Lower lobe of right lung (tissue), 2 donors: ENCODE data around the gene TMEM129. TPM values are rescaled to one million over a fixed set of nuclear protein-coding genes. Genes with fewer than 3 reads are reported as not detected.

Experiments used
- ATAC-seq, 2 donors: fragments of 200-7000 bp; cut with Tn5 transposase; one replicate each; pipeline ENCODE4 v1.9.1; 2020 to 2022; ENCODE audit warnings: mild to moderate bottlenecking in 2 of 2, moderate library complexity in 2 of 2
- DNase-seq: peaks from one replicate; pipeline ENCODE4 v3.0.0-alpha.2; 2020
- H3K27ac ChIP-seq: fragments of 200-600 bp; one replicate; pipeline ENCODE4 v1.8.0; 2022
- H3K27me3 ChIP-seq: fragments of 200-600 bp; one replicate; pipeline ENCODE4 v1.8.0; 2022; ENCODE audit warnings: low read depth
- H3K36me3 ChIP-seq: fragments of 200-600 bp; one replicate; pipeline ENCODE4 v1.8.0; 2022; ENCODE audit warnings: mild to moderate bottlenecking
- H3K4me1 ChIP-seq: fragments of 200-600 bp; one replicate; pipeline ENCODE4 v1.8.0; 2022
- H3K4me3 ChIP-seq: fragments of 200-600 bp; one replicate; pipeline ENCODE4 v1.8.0; 2022; ENCODE audit warnings: mild to moderate bottlenecking
- H3K9me3 ChIP-seq: fragments of 200-600 bp; one replicate; pipeline ENCODE4 v1.8.0; 2022
- CTCF ChIP-seq: fragments of 200-600 bp; IDR thresholded peaks from one replicate; pipeline ENCODE4 v1.8.0; 2022; ENCODE audit warnings: antibody characterized with exemption, mild to moderate bottlenecking
- intact Hi-C: fragments of 100-400 bp; cut with DNase I; formaldehyde crosslinking; loops from one replicate; pipeline ENCODE4 v1.11.0; 2022
- total RNA-seq: library from RNA; stranded (reverse); fragmentation: NEBNext Ultra II Directional; extraction: Animal tissue kit (Norgen Biotek cat#: 25700); gene quantifications from one replicate; pipeline ENCODE4 v1.2.1, GENCODE V29; 2021
- donor health status: DM: no; HTN: yes; CAD: no; lungs with severe emphysema.

The TMEM129 gene
- total RNA-seq, 1 donor from 2014 or later, result 30.9 TPM

- ATAC-seq (peak; percentile 47 to 56), DNase-seq (peak; percentile 82)
- intact Hi-C loops, result no loop called here
- Histone ChIP-seq H3K9me3 (no peaks in the 10 kb centered on the region), H3K27me3 (peaks cover 32% of the 10 kb centered on the region), H3K4me1 (peaks cover 51% of the 10 kb centered on the region), H3K36me3 (no peaks in the 10 kb centered on the region), H3K4me3 (peak overlapping the region; percentile 51), H3K27ac (peak overlapping the region; percentile 80)
- peak; percentile 38 for TF ChIP-seq CTCF
Observed at GRCh38 chr4:1767770-1768366, 46.7 kb upstream of the TMEM129 start.

DNA sequence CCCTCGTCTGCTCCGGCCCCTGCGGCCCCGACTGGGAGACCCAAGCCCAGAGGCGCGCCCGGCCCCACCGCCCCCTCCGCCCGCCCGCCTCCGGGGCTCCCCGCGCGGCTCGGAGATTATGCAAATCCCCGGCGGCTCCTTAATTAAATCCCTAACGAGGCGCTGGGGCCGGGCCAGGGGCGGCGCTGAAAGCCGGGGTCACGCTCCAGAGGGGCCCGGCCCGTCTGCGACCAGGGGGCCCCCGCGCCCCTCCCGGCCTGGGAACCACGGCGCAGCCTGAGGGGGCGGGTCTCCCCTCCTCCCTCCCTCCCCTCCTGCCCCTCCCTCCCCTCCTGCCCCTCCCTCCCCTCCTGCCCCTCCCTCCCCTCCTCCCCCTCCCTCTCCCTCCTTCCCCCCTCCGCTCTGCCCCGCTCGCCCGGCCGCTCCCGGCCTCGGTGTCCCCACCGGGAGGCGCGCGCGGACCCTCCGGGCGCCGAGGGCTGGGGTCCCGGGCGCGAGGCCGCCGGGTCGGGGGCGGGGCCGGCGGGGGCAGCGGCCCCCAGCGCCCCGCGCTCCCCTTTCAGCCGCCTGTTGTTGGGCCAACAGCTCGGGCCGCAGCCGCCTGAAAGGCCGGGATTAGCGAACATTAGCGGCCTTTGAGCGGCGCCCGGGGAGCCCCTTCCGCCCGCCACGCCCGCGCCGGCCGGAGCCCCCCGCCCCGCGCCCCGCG is 46.1 kb upstream of the TMEM129 start:
- Histone ChIP-seq H3K27ac (peak overlapping the region; percentile 80), H3K27me3 (peaks cover 33% of the 10 kb centered on the region), H3K4me3 (peak overlapping the region; percentile 51), H3K9me3 (no peaks in the 10 kb centered on the region), H3K4me1 (peaks cover 51% of the 10 kb centered on the region), H3K36me3 (no peaks in the 10 kb centered on the region)
- intact Hi-C loops, result no loop called here
- DNase-seq (no peak), ATAC-seq (peak; percentile 10 to 16)
- TF ChIP-seq CTCF, result no peak

DNA sequence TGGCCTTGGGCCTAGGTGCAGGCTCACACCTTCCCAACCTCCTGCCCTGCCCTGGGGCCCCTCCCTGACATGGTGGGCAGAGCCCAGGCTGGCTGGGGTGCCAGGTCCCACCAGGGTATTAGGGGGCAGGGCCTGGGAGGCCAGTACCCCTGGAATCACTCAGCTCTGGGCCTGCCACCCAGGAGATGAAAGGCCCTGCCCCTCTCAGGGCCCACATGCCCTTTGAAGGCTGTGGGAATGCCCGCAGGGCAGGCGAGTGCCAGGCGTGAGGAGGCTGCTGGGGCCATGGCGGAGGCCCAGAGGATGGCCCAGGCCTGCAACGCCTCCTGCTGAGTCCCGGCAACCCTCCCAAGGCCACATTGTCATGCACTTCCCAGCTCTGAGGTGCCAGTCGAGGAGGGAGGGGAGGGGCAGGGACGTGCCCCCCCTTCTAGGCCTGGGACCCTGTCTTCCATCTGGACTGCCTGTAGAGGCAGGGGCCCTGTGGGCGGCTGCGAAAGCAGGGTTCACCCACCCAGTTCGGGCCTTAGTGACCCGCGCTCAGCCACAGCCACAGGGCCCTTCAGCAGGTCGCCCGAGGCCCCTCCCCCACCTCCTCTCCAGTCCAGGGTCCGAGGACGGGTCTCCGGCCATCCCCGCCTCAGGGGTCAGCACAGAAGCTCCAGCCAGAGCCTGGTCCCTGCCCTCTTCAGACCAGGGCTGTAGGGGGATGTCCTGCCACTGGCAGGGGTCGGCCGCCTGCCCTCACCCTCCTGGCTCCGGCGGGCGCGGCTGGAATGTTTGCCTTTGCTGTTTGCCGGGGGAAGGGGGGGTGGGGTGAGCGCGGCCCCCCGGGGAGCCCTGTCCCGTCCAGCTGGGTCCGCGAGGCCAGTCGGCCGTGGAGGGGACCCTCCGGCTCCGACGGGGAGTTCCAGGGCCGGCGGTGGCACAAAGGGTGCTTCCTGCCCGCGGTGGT is 45.3 kb upstream of the TMEM129 start:
- intact Hi-C loops, result no loop called here
- H3K4me1 ChIP-seq, result peaks cover 49% of the 10 kb centered on the region
- ATAC-seq (peak; percentile 11 to 23), DNase-seq (no peak)
- peaks cover 29% of the 10 kb centered on the region for H3K27me3 ChIP-seq
- H3K36me3 ChIP-seq, result no peaks in the 10 kb centered on the region
- H3K4me3 ChIP-seq, result peak overlapping the region; percentile 51
- H3K9me3 ChIP-seq, result no peaks in the 10 kb centered on the region
- TF ChIP-seq CTCF, result no peak
- H3K27ac ChIP-seq, result peak overlapping the region; percentile 67

GRCh38 chr4:1765409-1766072 is 44.4 kb upstream of the TMEM129 start:
- Histone ChIP-seq H3K4me1 (peaks cover 46% of the 10 kb centered on the region), H3K4me3 (no peak overlapping the region), H3K9me3 (no peaks in the 10 kb centered on the region), H3K27ac (peak overlapping the region; percentile 67), H3K36me3 (no peaks in the 10 kb centered on the region), H3K27me3 (peaks cover 22% of the 10 kb centered on the region)
- ATAC-seq, result no peak
- no peak for TF ChIP-seq CTCF
- no peak for DNase-seq
- intact Hi-C loops, result no loop called here

GRCh38 chr4:1764670-1765069 is 43.5 kb upstream of the TMEM129 start:
- Histone ChIP-seq H3K27me3 (peaks cover 15% of the 10 kb centered on the region), H3K36me3 (no peaks in the 10 kb centered on the region), H3K4me3 (no peak overlapping the region), H3K27ac (no peak overlapping the region), H3K4me1 (peaks cover 44% of the 10 kb centered on the region), H3K9me3 (no peaks in the 10 kb centered on the region)
- ATAC-seq (no peak), DNase-seq (no peak)
- intact Hi-C loops, result no loop called here
- TF ChIP-seq CTCF, result no peak
